GM19328 (cell line): ENCODE results near the gene LHPP.

ENCODE experiments used
- ATAC-seq: cut with Tn5 transposase; IDR thresholded peaks from one replicate; pipeline ENCODE4 v1.9.1; 2021; ENCODE audit warnings: mild to moderate bottlenecking, moderate library complexity; ENCODE audit not compliant: unreplicated experiment

LHPP gene

GRCh38 chr10:124495162-124495561 is 33.5 kb downstream of the LHPP start:
- no peak for ATAC-seq

DNA sequence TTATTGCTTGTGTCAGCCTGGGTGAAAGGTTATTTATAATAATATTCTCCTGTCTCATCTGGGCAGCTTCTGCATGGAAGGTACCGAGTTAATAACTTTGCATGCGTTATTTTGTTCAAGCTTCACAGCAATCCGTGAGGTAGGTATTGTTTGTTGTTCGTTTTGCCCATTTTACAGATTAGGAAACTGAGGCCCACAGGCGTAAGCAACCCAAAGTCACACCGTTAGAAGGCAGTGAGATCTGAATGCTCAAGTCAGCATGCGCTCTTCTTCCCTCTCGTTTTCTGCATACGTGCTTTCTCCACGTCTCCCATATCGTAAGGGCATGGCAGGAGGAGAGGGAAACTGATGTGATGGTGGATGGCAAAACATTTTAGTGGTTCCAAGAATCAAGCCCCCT is 34.1 kb downstream of the LHPP start:
- ATAC-seq: no peak

DNA sequence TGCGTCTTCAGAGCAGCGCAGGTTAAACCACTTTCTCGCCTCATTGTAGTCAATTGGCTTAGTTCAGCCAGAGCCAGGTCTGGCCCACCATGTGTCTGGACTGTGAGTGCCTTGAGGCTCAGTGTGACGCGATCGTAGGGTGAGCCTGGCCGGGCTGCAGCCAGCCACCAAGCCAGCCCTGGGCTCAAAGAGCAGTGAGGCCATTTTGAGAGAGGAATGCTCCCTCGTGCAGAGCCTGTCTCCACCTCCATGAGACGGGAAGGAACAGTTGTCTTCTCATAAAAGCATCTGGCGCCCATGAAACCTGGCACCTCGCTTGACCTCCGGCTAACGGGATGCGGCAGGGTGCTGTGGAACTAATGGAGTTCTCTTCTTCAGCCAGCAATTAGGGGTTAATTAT is 34.5 kb downstream of the LHPP start:
- no peak for ATAC-seq

- no peak for ATAC-seq
Measured at GRCh38 chr10:124496620-124497019, 35.0 kb downstream of the LHPP start.

DNA sequence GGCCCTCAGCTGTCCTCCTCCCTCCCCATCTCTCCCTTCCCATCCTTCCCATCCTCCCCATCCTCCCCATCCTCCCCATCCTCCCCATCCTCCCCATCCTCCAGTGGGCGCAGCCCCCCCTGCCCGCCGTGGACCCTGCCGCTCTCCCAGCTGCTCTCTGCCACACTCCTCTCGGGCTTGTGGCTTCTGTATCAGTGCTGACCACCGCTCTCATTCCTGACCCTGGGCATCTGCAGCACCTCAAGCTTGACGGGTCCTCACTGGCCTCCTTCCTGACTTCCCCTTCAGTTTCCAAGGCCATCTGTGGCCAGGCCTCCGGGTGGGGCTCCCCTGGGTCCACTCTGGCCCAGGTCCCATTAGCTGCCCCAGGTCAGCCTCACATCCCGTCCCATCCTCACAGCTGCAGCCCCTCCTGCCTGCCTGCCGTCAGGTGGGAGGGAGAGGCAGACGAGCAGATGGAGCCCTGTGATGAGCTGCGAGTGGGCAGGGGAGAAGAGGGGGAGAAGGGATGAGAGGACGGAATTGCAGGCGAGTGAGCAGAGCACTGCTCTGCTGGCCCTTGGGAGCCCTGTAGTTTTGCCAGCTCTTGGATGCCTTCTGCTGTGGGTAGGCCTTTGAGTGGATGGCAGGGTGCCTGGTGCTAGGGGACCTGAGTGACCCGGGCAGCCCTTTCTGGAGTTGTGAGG is 35.7 kb downstream of the LHPP start:
- no peak for ATAC-seq

DNA sequence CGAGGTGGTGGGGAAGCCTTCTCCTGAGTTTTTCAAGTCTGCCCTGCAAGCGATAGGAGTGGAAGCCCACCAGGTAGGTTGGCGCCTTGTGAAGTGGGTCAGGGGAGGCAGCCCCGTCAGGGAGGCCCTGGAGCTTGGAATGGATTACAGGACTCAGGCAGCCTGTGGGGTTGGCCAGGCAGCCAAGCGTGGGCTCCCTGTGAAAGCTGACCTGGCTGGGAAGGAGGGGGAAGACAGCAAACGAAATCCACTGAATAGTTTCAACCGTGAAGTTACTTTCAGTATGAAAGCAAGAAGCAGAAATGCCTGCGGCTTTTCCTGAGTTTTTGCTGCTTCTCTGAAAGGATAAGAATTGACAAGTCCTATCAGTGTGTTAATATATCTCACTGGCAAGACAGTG is 36.4 kb downstream of the LHPP start:
- no peak for ATAC-seq

GRCh38 chr10:124500757-124501156 is 39.1 kb downstream of the LHPP start:
- ATAC-seq: no peak

- ATAC-seq: no peak
Measured at GRCh38 chr10:124504711-124505110, 43.1 kb downstream of the LHPP start.

- ATAC-seq: no peak
Measured at GRCh38 chr10:124505279-124505678, 43.7 kb downstream of the LHPP start.

DNA sequence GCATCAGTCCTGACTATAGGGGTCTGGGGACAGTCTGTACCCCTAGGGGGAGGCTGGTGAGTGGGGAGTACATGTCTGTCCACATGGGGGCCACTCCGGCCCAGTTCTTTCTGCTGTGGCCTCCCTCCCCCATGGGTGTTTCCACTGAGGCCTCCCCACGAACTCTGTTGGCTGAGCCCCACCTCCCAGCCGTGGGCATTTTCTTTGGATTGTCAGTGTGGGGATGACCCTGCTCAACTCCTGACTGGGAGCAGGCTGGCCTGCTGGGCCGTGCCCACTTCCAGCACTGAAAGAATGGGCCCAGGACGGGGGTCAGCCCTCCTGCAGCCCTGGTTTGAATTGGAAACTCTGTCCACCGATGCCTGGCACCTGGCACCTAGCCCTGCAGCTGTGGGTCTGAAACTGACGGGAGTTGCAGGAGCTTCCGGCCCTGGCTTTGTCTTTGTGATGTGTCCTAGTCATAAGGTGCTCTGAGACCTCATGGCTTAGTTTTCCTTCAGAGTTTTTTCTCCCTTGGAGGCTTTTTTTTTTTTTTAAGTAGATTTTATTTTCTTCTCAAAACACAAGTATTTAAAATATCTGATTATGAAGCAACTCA is 46.5 kb downstream of the LHPP start:
- ATAC-seq: no peak

DNA sequence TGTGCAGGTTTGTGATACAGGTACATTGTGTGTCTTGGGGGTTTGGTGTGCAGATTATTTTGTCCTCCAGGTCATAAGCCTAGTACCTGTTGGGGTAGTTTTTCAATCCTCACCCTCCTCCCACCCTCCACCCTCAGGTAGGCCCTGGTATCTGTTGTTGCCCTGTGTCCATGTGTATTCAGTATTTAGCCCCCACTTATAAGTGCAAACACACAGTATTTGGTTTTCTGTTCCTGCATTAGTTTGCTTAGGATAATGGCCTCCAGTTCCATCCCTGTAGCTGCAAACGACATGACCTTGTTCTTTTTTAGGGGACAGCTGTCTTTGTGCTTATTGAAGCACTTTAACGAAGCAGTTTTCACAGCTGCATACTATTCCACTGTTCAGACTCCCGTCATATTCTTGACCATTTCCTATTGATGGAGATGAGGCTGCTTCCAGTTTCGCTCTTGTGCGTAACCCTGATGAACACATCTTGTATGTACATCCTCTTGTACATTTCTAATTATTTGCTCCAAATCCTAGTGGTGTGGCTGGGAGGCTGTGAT is 47.4 kb downstream of the LHPP start:
- no peak for ATAC-seq

DNA sequence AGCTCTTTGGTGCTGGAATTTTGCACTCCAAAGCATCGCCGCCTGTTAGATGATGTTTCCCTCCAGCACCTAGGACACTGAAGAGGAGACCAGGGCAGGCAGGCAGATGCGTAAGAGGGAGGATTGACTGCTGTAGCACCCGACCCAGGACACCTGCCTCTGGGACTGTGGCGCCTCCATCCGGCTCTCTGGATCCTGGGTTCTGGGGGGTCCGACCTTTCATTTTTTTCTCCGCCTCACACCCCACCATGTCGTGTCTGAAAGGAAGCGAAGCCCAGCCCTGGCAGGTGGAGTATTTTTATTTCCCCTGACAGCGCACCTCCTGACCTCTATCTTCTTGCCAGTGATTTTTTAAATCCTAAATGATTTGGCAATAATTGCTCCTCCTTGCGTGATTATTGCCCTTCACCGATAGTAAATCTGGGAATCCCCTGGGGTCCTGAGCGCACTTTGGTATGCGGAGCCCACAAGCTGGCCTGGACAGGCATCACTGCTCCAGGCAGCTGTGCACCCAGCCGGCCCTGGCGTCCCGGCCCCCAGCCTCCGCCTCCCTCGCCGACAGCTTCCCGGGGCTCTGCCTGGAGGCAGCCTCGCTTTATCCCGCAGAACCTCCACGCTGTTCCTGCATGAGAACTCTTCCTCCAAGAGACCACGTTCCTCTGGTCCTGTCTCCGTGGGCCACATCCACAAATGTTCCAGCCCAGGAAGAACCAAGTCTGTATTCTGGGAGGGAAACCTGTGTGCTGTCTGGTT is 48.4 kb downstream of the LHPP start:
- no peak for ATAC-seq

- no peak for ATAC-seq
Measured at GRCh38 chr10:124510759-124511158, 49.1 kb downstream of the LHPP start.

GRCh38 chr10:124511205-124512039 is 49.8 kb downstream of the LHPP start:
- no peak for ATAC-seq

- no peak for ATAC-seq
Measured at GRCh38 chr10:124512040-124512428, 50.4 kb downstream of the LHPP start.

DNA sequence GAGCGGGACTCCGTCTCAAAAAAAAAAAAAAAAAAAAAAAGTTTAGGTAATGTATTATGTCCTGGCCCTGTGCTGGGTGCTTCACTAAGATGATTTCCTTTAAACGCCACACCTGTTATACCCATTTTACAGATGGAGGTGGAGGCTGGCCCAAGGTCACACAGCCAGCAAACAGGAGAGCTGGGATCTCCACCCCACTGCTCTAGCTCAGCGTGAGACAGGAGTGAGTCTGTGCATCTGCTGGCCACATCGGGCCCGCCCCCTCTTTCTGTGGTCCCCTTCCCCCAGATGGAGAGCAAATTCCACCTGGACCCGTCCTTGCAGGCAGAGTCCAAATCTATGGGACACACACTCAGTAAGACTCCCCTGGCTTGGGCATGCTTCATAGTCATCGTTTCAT is 51.0 kb downstream of the LHPP start:
- ATAC-seq: no peak

GRCh38 chr10:124515244-124515970 is 53.8 kb downstream of the LHPP start:
- ATAC-seq: no peak

- no peak for ATAC-seq
Measured at GRCh38 chr10:124516181-124516580, 54.6 kb downstream of the LHPP start.

- no peak for ATAC-seq
Measured at GRCh38 chr10:124516746-124517397, 55.2 kb downstream of the LHPP start.

DNA sequence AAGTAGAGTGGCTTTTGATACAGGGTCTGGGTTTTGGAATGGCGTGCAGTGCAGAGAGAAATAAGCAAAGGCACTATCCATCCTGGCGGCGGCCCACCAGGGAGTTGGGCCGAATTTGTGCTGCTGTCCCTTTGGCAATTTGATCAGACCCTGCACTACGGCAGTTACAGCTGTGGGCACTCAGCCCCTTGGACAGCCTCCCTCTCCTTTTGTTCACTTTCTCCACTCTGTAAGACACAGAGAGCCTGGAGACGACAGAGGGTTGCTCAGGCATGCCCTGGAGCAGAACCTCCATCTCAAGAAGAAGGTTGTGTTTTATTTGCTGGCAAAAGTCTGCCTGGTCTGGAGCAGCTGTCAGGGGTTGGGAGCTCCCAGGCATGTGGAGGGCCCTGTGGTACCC is 55.8 kb downstream of the LHPP start:
- no peak for ATAC-seq
